Neural progenitor cell (in vitro differentiated cells): ENCODE results near the gene MPEG1. TPM values are rescaled to one million over a fixed set of nuclear protein-coding genes. Genes with fewer than 3 reads are reported as not detected.

Source experiments
- DNase-seq: peaks from one replicate; pipeline ENCODE4 v3.0.0-alpha.2; 2016; ENCODE audit warnings: low spot score
- H2AFZ ChIP-seq: fragments of 200-600 bp; sonication (generic); replicated peaks from 2 replicates; pipeline ENCODE4 v1.6.1; 2016; ENCODE audit warnings: antibody characterized with exemption
- H3F3A ChIP-seq: fragments of 200-600 bp; sonication (generic); 2 replicates; pipeline ENCODE4 v1.6.1; 2016; ENCODE audit warnings: antibody characterized with exemption, low read depth
- H3K27ac ChIP-seq: fragments of 200-600 bp; sonication (generic); 2 replicates; pipeline ENCODE4 v1.5.1; 2016; ENCODE audit warnings: mild to moderate bottlenecking
- H3K27me3 ChIP-seq: fragments of 200-600 bp; sonication (generic); 2 replicates; pipeline ENCODE4 v1.6.1; 2016; ENCODE audit warnings: mild to moderate bottlenecking, moderate library complexity
- H3K36me3 ChIP-seq: fragments of 200-600 bp; sonication (generic); 2 replicates; pipeline ENCODE4 v1.5.1; 2016
- H3K4me1 ChIP-seq: fragments of 200-600 bp; sonication (generic); 2 replicates; pipeline ENCODE4 v1.6.1; 2016; ENCODE audit warnings: mixed run types
- H3K4me2 ChIP-seq: fragments of 200-600 bp; sonication (generic); 2 replicates; pipeline ENCODE4 v1.6.1; 2016
- H3K4me3 ChIP-seq: fragments of 200-600 bp; sonication (generic); 2 replicates; pipeline ENCODE4 v1.5.1; 2016
- H3K79me2 ChIP-seq: fragments of 200-600 bp; sonication (generic); 2 replicates; pipeline ENCODE4 v1.6.1; 2016; ENCODE audit warnings: low read depth
- H3K9ac ChIP-seq: fragments of 200-600 bp; sonication (generic); 2 replicates; pipeline ENCODE4 v1.6.1; 2016
- H3K9me3 ChIP-seq: fragments of 200-600 bp; sonication (generic); 2 replicates; pipeline ENCODE4 v1.5.1; 2016; ENCODE audit warnings: low read depth
- H4K20me1 ChIP-seq: fragments of 200-600 bp; sonication (generic); 2 replicates; pipeline ENCODE4 v1.6.1; 2016; ENCODE audit warnings: low read depth
- H3K27ac Mint-ChIP-seq: 3 replicates; pipeline ENCODE4 v1.8.0; 2021; ENCODE audit warnings: mixed read lengths
- H3K27me3 Mint-ChIP-seq: 2 replicates; pipeline ENCODE4 v1.8.0; 2022; ENCODE audit warnings: low read depth, mild to moderate bottlenecking, inconsistent platforms, moderate library complexity, mixed read lengths; ENCODE audit not compliant: insufficient read depth
- H3K36me3 Mint-ChIP-seq: 3 replicates; pipeline ENCODE4 v1.8.0; 2021; ENCODE audit warnings: mixed read lengths
- H3K4me1 Mint-ChIP-seq: 3 replicates; pipeline ENCODE4 v1.8.0; 2021; ENCODE audit warnings: mixed read lengths
- H3K4me3 Mint-ChIP-seq: 3 replicates; pipeline ENCODE4 v1.8.0; 2021; ENCODE audit warnings: mild to moderate bottlenecking, moderate library complexity, mixed read lengths
- H3K9me3 Mint-ChIP-seq: 3 replicates; pipeline ENCODE4 v1.8.0; 2020; ENCODE audit warnings: mixed read lengths
- EZH2 ChIP-seq: fragments of 200-600 bp; sonication (generic); IDR thresholded peaks from 2 replicates; pipeline ENCODE4 v1.6.1; 2017; ENCODE audit warnings: antibody characterized with exemption, mild to moderate bottlenecking, moderate library complexity
- EZH2phosphoT487 ChIP-seq: fragments of 200-600 bp; sonication (generic); IDR thresholded peaks from 2 replicates; pipeline ENCODE4 v1.6.1; 2017; ENCODE audit warnings: antibody characterized with exemption
- total RNA-seq: library from RNA; depleted of rRNA; stranded (reverse); fragments of >200 nt; gene quantifications from 2 replicates; pipeline ENCODE4 v1.2.3, GENCODE V29; 2015; ENCODE audit warnings: low replicate concordance
- TF ChIP-seq, protein P1 (sequence below): fragments of 200-600 bp; sonication (generic); IDR thresholded peaks from 2 replicates; pipeline ENCODE4 v1.5.1; 2017; ENCODE audit warnings: antibody characterized with exemption, mild to moderate bottlenecking

Gene MPEG1
- total RNA-seq, 1 donor from 2014 or later, result not detected

DNA sequence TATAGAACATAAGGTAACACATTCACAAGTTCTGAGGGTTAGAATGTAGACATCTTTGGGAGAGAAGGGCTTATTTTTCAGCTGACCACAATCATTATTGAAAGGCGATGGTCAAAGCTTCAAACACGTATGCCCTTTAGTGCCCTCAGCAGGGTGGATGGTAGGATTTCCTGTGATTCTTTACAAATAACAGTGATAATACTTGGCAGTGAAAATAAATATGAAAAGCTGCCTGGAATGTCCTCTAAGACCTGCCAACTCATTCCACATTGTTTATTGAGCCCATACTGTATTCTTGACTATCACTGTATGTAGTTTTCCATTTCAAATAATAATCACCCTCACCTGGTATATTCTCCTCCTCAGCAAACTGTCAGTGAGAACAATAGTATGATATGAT, 13.7 kb upstream of the MPEG1 start:
- no peak overlapping the region for H3K9ac ChIP-seq
- H3F3A ChIP-seq, result no peaks in the 10 kb centered on the region
- no peak overlapping the region for H3K4me3 ChIP-seq
- H4K20me1 ChIP-seq, result no peaks in the 10 kb centered on the region
- no peak overlapping the region for H2AFZ ChIP-seq
- H3K9me3 ChIP-seq, result no peaks in the 10 kb centered on the region
- Mint-ChIP-seq H3K36me3 (peaks cover 3% of the 10 kb centered on the region), H3K4me3 (no peak overlapping the region), H3K27ac (no peak overlapping the region), H3K4me1 (no peaks in the 10 kb centered on the region), H3K27me3 (peaks cover 2% of the 10 kb centered on the region), H3K9me3 (peaks cover 9% of the 10 kb centered on the region)
- H3K27ac ChIP-seq, result no peak overlapping the region
- H3K4me1 ChIP-seq, result no peaks in the 10 kb centered on the region
- H3K27me3 ChIP-seq, result no peaks in the 10 kb centered on the region
- TF ChIP-seq, protein P1, sequence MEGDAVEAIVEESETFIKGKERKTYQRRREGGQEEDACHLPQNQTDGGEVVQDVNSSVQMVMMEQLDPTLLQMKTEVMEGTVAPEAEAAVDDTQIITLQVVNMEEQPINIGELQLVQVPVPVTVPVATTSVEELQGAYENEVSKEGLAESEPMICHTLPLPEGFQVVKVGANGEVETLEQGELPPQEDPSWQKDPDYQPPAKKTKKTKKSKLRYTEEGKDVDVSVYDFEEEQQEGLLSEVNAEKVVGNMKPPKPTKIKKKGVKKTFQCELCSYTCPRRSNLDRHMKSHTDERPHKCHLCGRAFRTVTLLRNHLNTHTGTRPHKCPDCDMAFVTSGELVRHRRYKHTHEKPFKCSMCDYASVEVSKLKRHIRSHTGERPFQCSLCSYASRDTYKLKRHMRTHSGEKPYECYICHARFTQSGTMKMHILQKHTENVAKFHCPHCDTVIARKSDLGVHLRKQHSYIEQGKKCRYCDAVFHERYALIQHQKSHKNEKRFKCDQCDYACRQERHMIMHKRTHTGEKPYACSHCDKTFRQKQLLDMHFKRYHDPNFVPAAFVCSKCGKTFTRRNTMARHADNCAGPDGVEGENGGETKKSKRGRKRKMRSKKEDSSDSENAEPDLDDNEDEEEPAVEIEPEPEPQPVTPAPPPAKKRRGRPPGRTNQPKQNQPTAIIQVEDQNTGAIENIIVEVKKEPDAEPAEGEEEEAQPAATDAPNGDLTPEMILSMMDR, result no peak
- no peak for TF ChIP-seq EZH2phosphoT487
- TF ChIP-seq EZH2, result no peak
- H3K4me2 ChIP-seq, result no peak overlapping the region
- no peaks in the 10 kb centered on the region for H3K36me3 ChIP-seq
- no peak for DNase-seq
- no peaks in the 10 kb centered on the region for H3K79me2 ChIP-seq

DNA sequence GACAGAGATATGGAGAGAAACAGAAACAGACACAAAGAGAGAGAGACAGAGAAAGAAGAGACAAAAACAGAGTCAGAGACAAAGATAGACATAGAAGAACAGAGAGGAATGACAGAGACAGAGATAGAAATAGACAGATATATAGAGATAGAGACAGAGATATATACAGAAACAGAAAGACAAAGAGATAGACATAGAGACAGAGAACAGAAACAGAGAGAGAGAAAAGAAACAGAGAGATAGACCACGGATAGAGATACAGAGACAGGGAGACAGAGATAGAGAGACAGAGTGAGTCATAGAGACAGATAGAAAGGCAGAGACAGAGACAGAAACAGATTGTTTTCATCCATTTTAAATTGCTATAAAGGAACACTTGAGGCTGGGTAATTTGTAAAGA, 12.3 kb upstream of the MPEG1 start:
- Histone ChIP-seq H3K9ac (no peak overlapping the region), H3K9me3 (no peaks in the 10 kb centered on the region), H3K4me1 (no peaks in the 10 kb centered on the region), H3K4me3 (no peak overlapping the region), H4K20me1 (no peaks in the 10 kb centered on the region), H3K27me3 (no peaks in the 10 kb centered on the region), H3K79me2 (no peaks in the 10 kb centered on the region), H3K36me3 (no peaks in the 10 kb centered on the region), H3K4me2 (no peak overlapping the region), H3F3A (no peaks in the 10 kb centered on the region), H2AFZ (no peak overlapping the region), H3K27ac (no peak overlapping the region)
- Mint-ChIP-seq H3K36me3 (no peaks in the 10 kb centered on the region), H3K4me1 (no peaks in the 10 kb centered on the region), H3K27ac (no peak overlapping the region), H3K4me3 (no peak overlapping the region), H3K27me3 (peaks cover 2% of the 10 kb centered on the region), H3K9me3 (peaks cover 3% of the 10 kb centered on the region)
- TF ChIP-seq EZH2phosphoT487, result no peak
- no peak for TF ChIP-seq EZH2
- TF ChIP-seq, protein P1, result no peak
- DNase-seq, result no peak

DNA sequence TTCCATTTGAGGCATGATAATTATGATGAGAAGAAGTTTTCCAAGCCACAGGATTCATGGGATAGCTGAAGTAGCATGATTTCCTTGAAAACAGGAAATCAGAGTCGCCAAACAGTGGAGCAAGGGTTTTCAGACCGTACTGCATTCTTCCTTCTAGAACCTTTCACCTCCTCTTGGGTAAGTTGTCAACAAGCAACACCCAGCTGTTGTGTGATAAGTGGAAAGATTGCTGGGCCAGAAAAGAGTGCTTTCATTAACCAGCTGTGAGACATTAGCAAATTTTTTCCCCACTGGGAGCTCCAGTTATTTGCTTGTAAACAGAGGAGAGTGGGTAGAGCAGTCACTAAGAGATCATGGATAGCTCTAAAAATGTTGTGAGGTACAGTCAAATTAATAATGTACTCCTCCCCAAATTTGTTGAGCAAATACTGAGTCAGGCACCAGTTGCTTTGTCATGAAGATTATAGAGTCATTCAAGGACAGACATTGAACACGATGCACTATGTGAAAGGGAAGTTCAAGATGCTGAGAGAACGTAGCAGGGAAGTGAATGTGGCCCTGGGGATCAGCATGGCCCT, 11.7 kb upstream of the MPEG1 start:
- Mint-ChIP-seq H3K36me3 (no peaks in the 10 kb centered on the region), H3K4me1 (no peaks in the 10 kb centered on the region), H3K27me3 (peaks cover 2% of the 10 kb centered on the region), H3K9me3 (peaks cover 1% of the 10 kb centered on the region), H3K4me3 (no peak overlapping the region), H3K27ac (no peak overlapping the region)
- TF ChIP-seq EZH2phosphoT487, result no peak
- no peak for TF ChIP-seq EZH2
- TF ChIP-seq, protein P1, result no peak
- no peaks in the 10 kb centered on the region for H3K79me2 ChIP-seq
- H3K27ac ChIP-seq, result no peak overlapping the region
- H3K4me1 ChIP-seq, result no peaks in the 10 kb centered on the region
- no peaks in the 10 kb centered on the region for H3K36me3 ChIP-seq
- no peak overlapping the region for H3K4me2 ChIP-seq
- no peak overlapping the region for H2AFZ ChIP-seq
- H3K9ac ChIP-seq, result no peak overlapping the region
- H3K4me3 ChIP-seq, result no peak overlapping the region
- no peaks in the 10 kb centered on the region for H4K20me1 ChIP-seq
- H3F3A ChIP-seq, result no peaks in the 10 kb centered on the region
- H3K9me3 ChIP-seq, result no peaks in the 10 kb centered on the region
- H3K27me3 ChIP-seq, result no peaks in the 10 kb centered on the region
- no peak for DNase-seq
